GM12872 (cell line): ENCODE data around the gene BRAF.

Source experiments
- TF ChIP-seq, protein P1 (sequence below): IDR thresholded peaks from 3 replicates; pipeline ENCODE4 v1.5.1; 2011; ENCODE audit warnings: low read depth, mild to moderate bottlenecking, low read length, moderate library complexity; ENCODE audit not compliant: insufficient read depth

BRAF gene

DNA sequence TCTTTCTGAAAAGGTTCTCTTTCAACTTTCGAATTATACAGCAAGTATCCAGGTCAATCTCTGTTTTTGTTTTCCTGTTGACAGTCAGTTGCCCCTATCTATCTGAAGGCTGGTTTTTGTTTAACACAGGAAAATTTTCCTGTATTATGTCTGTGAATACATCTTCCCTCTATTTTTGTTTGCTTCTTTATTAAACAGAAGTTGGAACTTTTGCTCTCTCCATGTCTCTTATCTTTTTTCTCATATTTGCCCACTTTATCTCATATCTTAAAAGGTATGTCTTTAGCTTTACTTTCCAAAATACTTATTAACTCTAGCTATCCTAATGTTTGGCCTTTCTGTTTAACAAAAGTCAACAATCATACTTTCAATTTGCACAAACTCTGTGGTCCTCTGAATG is 95.0 kb downstream of the BRAF start:
- TF ChIP-seq, protein P1, sequence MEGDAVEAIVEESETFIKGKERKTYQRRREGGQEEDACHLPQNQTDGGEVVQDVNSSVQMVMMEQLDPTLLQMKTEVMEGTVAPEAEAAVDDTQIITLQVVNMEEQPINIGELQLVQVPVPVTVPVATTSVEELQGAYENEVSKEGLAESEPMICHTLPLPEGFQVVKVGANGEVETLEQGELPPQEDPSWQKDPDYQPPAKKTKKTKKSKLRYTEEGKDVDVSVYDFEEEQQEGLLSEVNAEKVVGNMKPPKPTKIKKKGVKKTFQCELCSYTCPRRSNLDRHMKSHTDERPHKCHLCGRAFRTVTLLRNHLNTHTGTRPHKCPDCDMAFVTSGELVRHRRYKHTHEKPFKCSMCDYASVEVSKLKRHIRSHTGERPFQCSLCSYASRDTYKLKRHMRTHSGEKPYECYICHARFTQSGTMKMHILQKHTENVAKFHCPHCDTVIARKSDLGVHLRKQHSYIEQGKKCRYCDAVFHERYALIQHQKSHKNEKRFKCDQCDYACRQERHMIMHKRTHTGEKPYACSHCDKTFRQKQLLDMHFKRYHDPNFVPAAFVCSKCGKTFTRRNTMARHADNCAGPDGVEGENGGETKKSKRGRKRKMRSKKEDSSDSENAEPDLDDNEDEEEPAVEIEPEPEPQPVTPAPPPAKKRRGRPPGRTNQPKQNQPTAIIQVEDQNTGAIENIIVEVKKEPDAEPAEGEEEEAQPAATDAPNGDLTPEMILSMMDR, result no peak

DNA sequence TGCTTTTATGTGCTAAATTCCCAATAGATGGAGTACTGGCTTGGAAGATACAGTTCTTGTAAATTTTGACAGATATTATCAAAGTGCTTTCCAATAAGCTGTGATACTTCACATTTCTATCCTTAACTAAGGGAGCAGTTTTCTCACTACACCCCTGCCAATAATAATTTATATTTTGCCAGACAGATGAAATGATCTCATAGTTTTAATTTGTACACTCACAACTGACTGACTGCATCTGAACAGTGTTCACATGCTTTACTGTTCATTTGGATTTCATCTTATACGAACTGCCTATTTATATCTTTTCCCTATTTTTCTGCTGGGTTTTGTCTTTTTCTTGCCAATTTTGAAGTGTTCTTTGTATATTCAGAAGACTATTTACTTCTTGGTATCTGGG is 96.0 kb downstream of the BRAF start:
- TF ChIP-seq, protein P1, result no peak

DNA sequence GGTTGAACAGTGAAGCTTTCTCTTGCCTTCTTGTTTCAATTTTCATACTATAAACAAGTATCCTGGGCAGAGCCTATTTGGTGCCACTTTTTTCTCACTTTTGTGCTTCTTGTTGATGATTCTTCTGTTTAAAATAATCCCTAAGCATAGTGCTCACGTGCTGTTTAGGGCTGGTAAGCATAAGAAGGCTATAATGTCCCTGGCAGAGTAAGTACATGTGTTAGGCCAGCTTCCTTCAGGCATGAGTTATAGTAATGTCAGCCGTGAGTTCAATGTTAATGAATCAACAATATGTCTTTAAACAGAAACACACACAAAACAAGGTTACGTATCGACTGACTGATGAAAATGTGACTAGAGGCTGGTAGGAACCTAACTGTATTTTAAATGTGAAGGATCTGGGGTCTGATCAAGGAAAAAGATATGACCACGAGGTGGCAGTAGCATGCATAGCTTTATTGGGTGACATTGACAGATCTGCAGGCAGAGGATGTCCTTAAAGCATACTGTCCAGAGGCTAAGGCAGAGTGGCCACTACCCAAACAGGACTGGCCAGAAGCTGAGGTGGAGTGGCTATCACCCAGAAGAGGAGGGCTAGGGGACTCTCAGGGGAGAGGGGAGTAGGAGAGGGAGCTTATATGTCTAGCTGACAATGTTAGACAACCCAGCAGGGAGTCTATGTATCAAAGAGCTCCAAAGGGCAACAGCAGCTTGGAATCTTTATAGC is 113.7 kb downstream of the BRAF start:
- TF ChIP-seq, protein P1, result peak; percentile 74

DNA sequence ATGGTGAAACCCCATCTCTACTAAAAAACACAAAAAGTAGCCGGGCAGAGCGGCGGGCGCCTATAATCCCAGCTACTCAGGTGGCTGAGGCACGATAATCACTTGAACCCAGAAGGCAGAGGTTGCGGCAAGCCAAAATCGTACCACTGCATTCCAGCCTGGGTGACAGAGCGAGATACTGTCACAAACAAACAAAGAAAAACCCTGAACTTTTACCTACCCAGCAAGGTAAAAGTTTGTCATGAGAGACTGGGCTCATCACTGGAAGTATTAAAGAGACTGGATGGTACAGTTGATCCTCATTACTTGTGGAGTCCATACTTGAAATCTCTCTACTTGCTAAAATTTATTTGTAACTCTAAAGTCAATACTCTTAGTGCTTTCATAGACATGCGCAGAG is 114.3 kb downstream of the BRAF start:
- TF ChIP-seq, protein P1, result no peak

DNA sequence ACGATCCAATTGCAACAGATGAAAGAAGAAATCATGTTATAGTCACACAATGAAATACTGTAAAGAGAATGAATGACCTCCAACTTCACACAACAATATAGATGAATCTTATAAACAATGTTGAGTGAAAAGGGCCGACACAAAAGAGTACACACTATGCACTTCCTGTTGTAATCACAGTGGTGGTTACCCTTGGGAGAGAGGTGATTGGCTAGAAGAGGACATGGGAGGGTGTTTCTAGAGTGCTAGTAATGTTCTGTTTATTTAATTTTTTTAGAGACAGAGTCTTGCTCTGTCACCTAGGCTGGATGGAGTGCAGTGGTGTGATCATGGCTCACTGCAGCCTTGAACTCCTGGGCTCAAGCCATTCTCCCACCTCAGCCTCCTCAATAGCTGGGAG is 145.8 kb downstream of the BRAF start:
- TF ChIP-seq, protein P1, result no peak

DNA sequence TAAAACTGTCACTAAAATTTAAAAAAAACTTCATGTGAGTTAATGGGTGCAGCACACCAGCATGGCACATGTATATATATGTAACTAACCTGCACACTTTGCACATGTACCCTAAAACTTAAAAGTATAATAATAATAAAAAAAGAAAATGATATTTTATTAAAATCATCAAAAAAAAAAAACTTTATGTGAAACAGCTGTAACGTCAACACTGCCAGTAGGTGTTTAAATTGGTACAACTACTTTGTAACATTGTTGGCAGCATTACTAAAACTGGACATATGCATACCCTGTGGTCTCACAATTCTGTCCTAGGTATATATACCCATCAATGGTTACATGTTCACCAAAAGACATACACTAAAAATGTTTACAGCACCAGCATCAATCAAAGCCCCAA is 146.2 kb downstream of the BRAF start:
- TF ChIP-seq, protein P1, result no peak

DNA sequence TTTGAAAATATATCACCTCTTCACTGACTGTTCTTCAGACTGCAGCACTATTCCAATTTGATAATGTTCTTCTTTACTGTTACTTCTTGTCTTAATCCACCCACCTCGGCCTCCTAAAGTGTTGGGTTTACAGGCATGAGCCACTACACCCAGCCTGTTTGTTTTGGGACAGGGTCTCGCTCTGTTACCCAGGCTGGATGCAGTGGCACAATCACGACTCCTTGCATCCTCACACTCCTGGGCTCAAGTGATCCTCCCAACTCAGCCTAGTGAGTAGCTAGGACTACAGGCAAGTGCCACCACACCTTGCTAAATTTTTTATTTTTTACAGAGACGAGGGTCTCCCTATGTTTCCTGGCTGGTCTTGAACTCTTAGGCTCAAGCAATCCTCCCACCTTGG is 150.4 kb downstream of the BRAF start:
- TF ChIP-seq, protein P1, result no peak
